GM12873 (cell line): Measurements from ENCODE around the gene TM4SF1.
A peak's percentile ranks its signal among the peaks of the same experiment; 100 is the strongest.

ENCODE experiments used
- TF ChIP-seq, protein P1 (sequence below): IDR thresholded peaks from 2 replicates; pipeline ENCODE4 v1.5.1; 2012; ENCODE audit warnings: low read depth, mild to moderate bottlenecking, moderate library complexity, low read length, control low read depth; ENCODE audit not compliant: insufficient read depth; ENCODE audit errors: missing control alignments

Gene TM4SF1

DNA sequence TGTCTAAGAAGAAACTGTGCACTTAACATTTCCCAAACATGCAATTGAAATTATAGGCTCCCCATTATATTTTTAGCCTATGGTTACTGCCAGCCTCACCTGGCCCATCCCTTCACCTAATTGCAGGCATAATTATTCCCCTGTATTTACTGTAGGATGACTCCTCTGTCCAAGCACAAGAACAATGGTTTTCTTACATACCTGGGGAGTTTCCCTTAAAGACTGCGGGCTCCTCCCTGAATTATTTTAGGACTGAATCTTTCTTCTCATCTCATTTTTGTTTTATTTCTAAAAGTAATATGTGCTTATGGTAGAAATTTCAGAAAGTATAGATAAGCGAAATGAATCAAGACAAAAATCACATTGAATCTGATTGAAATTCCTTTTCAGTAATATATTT is 11.4 kb downstream of the TM4SF1 start:
- TF ChIP-seq, protein P1, sequence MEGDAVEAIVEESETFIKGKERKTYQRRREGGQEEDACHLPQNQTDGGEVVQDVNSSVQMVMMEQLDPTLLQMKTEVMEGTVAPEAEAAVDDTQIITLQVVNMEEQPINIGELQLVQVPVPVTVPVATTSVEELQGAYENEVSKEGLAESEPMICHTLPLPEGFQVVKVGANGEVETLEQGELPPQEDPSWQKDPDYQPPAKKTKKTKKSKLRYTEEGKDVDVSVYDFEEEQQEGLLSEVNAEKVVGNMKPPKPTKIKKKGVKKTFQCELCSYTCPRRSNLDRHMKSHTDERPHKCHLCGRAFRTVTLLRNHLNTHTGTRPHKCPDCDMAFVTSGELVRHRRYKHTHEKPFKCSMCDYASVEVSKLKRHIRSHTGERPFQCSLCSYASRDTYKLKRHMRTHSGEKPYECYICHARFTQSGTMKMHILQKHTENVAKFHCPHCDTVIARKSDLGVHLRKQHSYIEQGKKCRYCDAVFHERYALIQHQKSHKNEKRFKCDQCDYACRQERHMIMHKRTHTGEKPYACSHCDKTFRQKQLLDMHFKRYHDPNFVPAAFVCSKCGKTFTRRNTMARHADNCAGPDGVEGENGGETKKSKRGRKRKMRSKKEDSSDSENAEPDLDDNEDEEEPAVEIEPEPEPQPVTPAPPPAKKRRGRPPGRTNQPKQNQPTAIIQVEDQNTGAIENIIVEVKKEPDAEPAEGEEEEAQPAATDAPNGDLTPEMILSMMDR, result no peak

DNA sequence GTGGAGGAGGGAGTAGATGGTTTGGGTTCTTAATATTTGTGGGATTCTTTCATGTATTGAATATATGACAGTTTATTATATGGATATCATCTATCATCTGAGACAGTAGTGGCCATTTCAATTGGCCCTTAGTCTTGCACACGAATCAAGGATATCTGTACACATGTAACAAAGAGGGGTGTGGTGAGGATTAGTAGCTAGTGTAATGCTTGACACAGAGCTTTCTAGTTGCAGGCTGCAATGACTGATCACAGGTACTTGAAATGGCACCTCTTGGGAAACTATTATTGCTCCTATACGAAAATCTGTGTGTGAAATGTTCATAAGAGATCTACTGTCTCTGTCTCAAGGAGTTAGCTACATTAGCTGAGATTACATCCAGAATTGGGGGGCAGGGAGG is 12.8 kb downstream of the TM4SF1 start:
- TF ChIP-seq, protein P1, result no peak

GRCh38 chr3:149363053-149363452 is 14.4 kb downstream of the TM4SF1 start:
- TF ChIP-seq, protein P1, result no peak

GRCh38 chr3:149362366-149362765 is 15.1 kb downstream of the TM4SF1 start:
- TF ChIP-seq, protein P1, result no peak

GRCh38 chr3:149356630-149357029 is 20.8 kb downstream of the TM4SF1 start:
- TF ChIP-seq, protein P1, result no peak

DNA sequence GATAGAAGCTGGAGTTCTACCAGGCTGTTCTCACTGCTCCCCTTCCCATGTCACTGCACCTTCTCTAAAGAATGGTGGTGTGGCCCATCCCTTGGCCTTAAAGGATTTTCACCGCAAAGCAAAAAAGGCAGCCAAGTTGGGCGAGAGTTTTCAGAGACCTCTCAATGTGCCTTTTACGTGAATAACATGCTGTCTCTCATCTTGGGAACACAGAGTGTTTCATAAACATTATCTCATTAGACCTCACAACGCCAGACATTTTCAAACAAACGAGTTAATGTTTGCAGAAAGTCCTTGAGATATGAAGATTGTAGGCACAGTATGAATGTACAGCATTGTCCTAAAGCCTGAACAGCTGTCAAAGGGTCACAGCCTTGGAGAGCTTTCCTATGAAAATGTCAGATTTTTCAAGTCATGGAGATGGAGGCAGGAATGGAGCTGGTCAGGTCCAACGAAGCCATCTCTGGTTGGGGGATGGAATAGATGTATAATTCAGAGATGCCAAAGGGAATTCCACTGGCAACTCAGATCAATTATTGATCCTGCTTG is 21.3 kb downstream of the TM4SF1 start:
- TF ChIP-seq, protein P1, result no peak

DNA sequence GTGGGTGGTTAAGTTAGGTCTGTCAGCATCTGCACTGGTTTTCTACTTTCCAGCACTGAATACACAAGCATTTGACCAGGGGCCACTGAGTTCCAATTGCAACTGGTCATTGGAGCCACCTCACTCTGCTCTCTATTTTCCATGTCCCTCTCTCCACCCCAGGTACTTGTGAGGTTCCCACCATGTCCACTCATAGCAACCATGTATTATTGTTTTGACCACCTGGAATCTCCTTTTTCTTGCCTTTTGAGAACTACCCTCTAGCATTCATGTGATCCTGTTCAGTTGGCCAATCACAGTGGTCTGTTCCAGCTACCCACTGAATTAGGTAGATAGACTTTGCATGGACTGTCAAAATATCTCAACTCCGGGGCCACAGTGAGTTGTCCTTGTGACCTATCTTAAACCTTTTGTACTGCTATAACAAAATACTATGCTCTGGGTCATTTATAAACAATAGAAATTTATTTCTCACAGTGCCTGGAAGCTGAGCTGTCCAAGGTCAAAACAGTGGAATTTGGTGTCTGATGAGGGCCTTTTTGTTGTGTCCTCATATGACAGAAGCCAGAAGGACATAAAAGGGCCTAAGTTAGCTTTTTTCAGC is 23.8 kb downstream of the TM4SF1 start:
- TF ChIP-seq, protein P1, result no peak

- TF ChIP-seq, protein P1, result peak; percentile 84
Observed at GRCh38 chr3:149352556-149352955, 24.9 kb downstream of the TM4SF1 start.
